ENCODE data around the gene DEFB116. TPM values are rescaled to one million over a fixed set of nuclear protein-coding genes. Genes with fewer than 3 reads are reported as not detected.

DEFB116 gene
- total RNA-seq, 2 donors from 2014 or later = not detected

- TF ChIP-seq, protein P1, sequence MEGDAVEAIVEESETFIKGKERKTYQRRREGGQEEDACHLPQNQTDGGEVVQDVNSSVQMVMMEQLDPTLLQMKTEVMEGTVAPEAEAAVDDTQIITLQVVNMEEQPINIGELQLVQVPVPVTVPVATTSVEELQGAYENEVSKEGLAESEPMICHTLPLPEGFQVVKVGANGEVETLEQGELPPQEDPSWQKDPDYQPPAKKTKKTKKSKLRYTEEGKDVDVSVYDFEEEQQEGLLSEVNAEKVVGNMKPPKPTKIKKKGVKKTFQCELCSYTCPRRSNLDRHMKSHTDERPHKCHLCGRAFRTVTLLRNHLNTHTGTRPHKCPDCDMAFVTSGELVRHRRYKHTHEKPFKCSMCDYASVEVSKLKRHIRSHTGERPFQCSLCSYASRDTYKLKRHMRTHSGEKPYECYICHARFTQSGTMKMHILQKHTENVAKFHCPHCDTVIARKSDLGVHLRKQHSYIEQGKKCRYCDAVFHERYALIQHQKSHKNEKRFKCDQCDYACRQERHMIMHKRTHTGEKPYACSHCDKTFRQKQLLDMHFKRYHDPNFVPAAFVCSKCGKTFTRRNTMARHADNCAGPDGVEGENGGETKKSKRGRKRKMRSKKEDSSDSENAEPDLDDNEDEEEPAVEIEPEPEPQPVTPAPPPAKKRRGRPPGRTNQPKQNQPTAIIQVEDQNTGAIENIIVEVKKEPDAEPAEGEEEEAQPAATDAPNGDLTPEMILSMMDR (IDR thresholded peaks at IDR 0.05) = no peak
- Histone ChIP-seq H3K4me1 (no peaks in the 10 kb centered on the region), H3K36me3 (no peaks in the 10 kb centered on the region), H3K4me3 (no peak overlapping the region), H3K27ac (no peak overlapping the region), H3K9me3 (peaks cover 0 to 11% of the 10 kb centered on the region in 2 donors), H3K27me3 (no peaks in the 10 kb centered on the region)
- no peak for DNase-seq (ENCODE audit: low spot score)
Observed at GRCh38 chr20:31278178-31278577, 30.2 kb downstream of the DEFB116 start.

DNA sequence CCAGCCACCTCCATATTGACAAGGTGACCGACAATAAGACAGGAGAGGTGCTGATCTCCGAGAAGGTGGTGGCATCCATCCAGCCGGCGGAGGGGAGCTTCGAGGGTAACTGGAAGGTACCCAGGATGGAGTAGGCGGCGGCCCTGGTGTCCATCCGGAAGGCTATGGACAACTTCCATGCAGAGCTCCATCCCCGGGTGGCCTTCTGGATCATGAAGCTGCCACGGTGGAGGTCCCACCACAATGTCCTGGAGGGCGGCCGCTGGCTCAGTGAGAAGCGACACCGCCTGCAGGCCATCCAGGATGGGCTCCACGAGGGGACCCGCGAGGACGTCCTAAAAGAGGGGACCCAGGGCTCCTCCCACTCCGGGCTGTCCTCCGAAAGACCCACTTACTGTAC lies 33.9 kb downstream of the DEFB116 start:
- H3K27ac ChIP-seq = no peak overlapping the region
- TF ChIP-seq, protein P1 (IDR thresholded peaks at IDR 0.05) = no peak
- H3K36me3 ChIP-seq = no peaks in the 10 kb centered on the region
- H3K4me1 ChIP-seq = no peaks in the 10 kb centered on the region
- no peaks in the 10 kb centered on the region for H3K27me3 ChIP-seq
- no peak overlapping the region for H3K4me3 ChIP-seq
- DNase-seq (ENCODE audit: low spot score) = no peak
- H3K9me3 ChIP-seq = peaks cover 0 to 49% of the 10 kb centered on the region in 2 donors

DNA sequence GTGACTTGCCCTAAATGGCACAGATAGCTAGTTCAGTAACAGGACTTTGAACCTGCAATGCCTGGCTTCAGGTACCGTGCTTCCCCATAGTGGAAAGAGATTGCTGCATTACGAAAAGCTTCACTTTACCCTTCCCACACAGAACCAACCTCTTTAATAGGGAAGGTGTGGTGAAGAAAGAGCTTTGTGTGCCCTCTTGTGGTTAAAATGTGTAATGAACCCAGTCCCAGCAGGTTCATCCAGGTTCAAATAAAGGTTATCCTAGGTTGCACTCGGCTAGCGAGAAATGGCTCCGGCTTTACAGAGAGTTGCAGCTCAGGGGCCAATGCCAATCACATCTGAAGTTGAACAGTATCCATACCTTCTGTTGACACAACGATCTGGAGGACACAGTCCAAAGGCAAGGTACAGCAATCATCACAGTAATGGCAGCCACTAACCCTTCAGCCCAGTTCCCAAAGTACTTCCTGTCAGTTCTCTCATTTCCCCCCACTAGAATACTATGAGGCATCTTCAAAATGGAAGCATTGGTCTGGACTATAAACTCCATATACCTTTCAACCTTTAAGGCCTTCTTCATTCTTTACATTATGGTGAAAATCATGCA lies 48.0 kb downstream of the DEFB116 start:
- Histone ChIP-seq H3K9me3 (no peaks in the 10 kb centered on the region), H3K4me1 (no peaks in the 10 kb centered on the region), H3K4me3 (no peak overlapping the region), H3K36me3 (no peaks in the 10 kb centered on the region), H3K27ac (no peak overlapping the region), H3K27me3 (no peaks in the 10 kb centered on the region)
- TF ChIP-seq, protein P1 (IDR thresholded peaks at IDR 0.05) = peak in 1 of 2 donors; percentile 32
- no peak for DNase-seq (ENCODE audit: low spot score)

GRCh38 chr20:31257364-31257763 lies 51.0 kb downstream of the DEFB116 start, which contains the start of gene DEFB115:
DEFB115 (plus strand) TSS chr20:31257664; CDS start chr20:31257664, 0 bp downstream.
- Histone ChIP-seq H3K4me1 (no peaks in the 10 kb centered on the region), H3K36me3 (no peaks in the 10 kb centered on the region), H3K4me3 (no peak within 1 kb of the TSS), H3K27me3 (no peaks in the 10 kb centered on the region), H3K27ac (no peak within 1 kb of the TSS), H3K9me3 (no peaks in the 10 kb centered on the region)
- DNase-seq (ENCODE audit: low spot score) = no peak
- TF ChIP-seq, protein P1 (IDR thresholded peaks at IDR 0.05) = no peak

- no peak for DNase-seq (ENCODE audit: low spot score)
- TF ChIP-seq, protein P1 (IDR thresholded peaks at IDR 0.05) = no peak
- H3K36me3 ChIP-seq = no peaks in the 10 kb centered on the region
- H3K27ac ChIP-seq = no peak overlapping the region
- H3K9me3 ChIP-seq = no peaks in the 10 kb centered on the region
- H3K4me1 ChIP-seq = no peaks in the 10 kb centered on the region
- H3K27me3 ChIP-seq = no peaks in the 10 kb centered on the region
- H3K4me3 ChIP-seq = no peak overlapping the region
Observed at GRCh38 chr20:31256959-31257358, 51.4 kb downstream of the DEFB116 start.

Other genes with a start within 250 kb of the DEFB116 start
- gene DEFB115, start 50.9 kb downstream of the DEFB116 start, total RNA-seq = not detected
- not detected for gene DEFB118, start 60.0 kb upstream of the DEFB116 start, total RNA-seq
- gene DEFB119, start 82.0 kb upstream of the DEFB116 start, total RNA-seq = not detected
- not detected for gene DEFB121, start 97.6 kb upstream of the DEFB116 start, total RNA-seq
- not detected for gene DEFB123, start 132.0 kb upstream of the DEFB116 start, total RNA-seq
- not detected for gene DEFB124, start 166.5 kb upstream of the DEFB116 start, total RNA-seq
- 1 to 10 TPM; 3.0 to 3.1 TPM for gene REM1, start 166.7 kb upstream of the DEFB116 start, total RNA-seq
- 10 to 100 TPM; 31.7 to 45.7 TPM for gene HM13, start 205.9 kb upstream of the DEFB116 start, total RNA-seq

Data from right atrium auricular region (tissue), 2 donors.